ENCODE data around the gene PIK3C2G. TPM values are rescaled to one million over a fixed set of nuclear protein-coding genes. Genes with fewer than 3 reads are reported as not detected.

Gene PIK3C2G
- total and polyA plus RNA-seq, 2 of the 4 experiments (the other 2 are of a cell fraction) = not detected

DNA sequence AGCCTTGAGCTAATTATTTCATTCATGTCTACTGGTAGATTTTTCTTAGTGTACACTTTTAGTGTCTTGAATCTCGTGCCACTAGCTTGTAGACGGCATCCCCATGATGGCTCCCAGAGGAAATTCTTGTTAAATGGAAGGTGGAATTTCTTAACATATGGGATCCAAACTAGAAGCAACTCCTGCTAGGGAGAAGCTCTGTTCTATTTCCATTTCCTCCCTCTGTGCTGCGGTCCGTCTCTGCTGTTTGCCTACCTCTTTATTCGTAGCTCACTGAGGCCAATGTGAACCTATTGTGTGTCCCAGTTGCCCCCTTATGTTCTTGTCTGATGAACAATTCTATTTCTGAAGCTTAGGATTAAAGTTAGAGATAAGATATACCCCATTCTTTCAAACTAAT is 588 bp downstream of the PIK3C2G start:
- no peak overlapping the region for H3K14ac ChIP-seq (replicated peaks; ENCODE audit: low read depth, low read length)
- BruUV-seq (replicated peaks) = no TSS peak
- ChIA-PET POLR2A (ENCODE audit: unreplicated experiment) (no interaction called here), CTCF (no interaction called here)
- no peaks in the 10 kb centered on the region for H3K4me1 ChIP-seq (ENCODE audit: control insufficient read depth, insufficient read depth, low read length)
- H3K4me3 ChIP-seq (ENCODE audit: insufficient read depth, low read depth, low read length) = no peak overlapping the region
- H3K9me3 ChIP-seq (ENCODE audit: control insufficient read depth, insufficient read depth, low read length) = no peaks in the 10 kb centered on the region
- H3K27me3 ChIP-seq (ENCODE audit: control insufficient read depth, insufficient read depth, low read length) = no peaks in the 10 kb centered on the region
- no peak overlapping the region for H4K91ac ChIP-seq (ENCODE audit: insufficient read depth, low read depth, low read length)
- H3K4ac ChIP-seq (ENCODE audit: low read depth, low read length) = no peak overlapping the region
- H2BK15ac ChIP-seq (ENCODE audit: low read depth, low read length) = no peak overlapping the region
- no peaks in the 10 kb centered on the region for H3K36me3 ChIP-seq (ENCODE audit: control insufficient read depth, insufficient read depth, low read length)
- no peak overlapping the region for H4K5ac ChIP-seq (ENCODE audit: low read depth, low read length)
- H4K8ac ChIP-seq (ENCODE audit: low read depth in 2 of 2, low read length in 2 of 2) = no peak overlapping the region
- dilution Hi-C loops (cut with HindIII; ENCODE audit: low sequenced_read_pairs, unreplicated experiment) = no loop called here
- no peak overlapping the region for H2BK20ac ChIP-seq (ENCODE audit: low read depth, low read length)
- no peak overlapping the region for H3K27ac ChIP-seq (ENCODE audit: insufficient read depth, low read length)
- H2AFZ ChIP-seq (replicated peaks; ENCODE audit: low read length, poor library complexity) = no peak overlapping the region
- H3K56ac ChIP-seq (ENCODE audit: extremely low read depth, insufficient read depth, low read length) = no peak overlapping the region
- intact Hi-C loops (cut with micrococcal nuclease) = no loop called here
- in situ Hi-C loops (cut with MboI; ENCODE audit: low sequenced_read_pairs) = no loop called here
- H3K9ac ChIP-seq (ENCODE audit: low read depth, low read length) = no peak overlapping the region
- no peak for ATAC-seq (ENCODE audit: low read depth)
- H3K79me1 ChIP-seq (ENCODE audit: low read depth in 1 of 2, low read length in 2 of 2) = no peaks in the 10 kb centered on the region
- H4K20me1 ChIP-seq (ENCODE audit: insufficient read depth, low read length) = no peaks in the 10 kb centered on the region
- no peak for DNase-seq
- no peaks in the 10 kb centered on the region for H3K9me1 ChIP-seq (ENCODE audit: insufficient read depth, low read length)
- no peak overlapping the region for H2BK5ac ChIP-seq (ENCODE audit: low read depth, low read length, poor library complexity, severe bottlenecking)
- WGBS, 2 experiments (ENCODE audit: extremely low coverage in 2 of 2, insufficient read length in 1 of 2) = no CpG with 5 or more reads among the region's 5 CpGs
- H3K18ac ChIP-seq (ENCODE audit: low read depth, low read length) = no peak overlapping the region
- no peak overlapping the region for H2BK120ac ChIP-seq (ENCODE audit: low read depth, low read length)
- TF ChIP-seq, protein P1, sequence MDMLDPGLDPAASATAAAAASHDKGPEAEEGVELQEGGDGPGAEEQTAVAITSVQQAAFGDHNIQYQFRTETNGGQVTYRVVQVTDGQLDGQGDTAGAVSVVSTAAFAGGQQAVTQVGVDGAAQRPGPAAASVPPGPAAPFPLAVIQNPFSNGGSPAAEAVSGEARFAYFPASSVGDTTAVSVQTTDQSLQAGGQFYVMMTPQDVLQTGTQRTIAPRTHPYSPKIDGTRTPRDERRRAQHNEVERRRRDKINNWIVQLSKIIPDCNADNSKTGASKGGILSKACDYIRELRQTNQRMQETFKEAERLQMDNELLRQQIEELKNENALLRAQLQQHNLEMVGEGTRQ (IDR thresholded peaks at IDR 0.05; ENCODE audit: low read depth, low read length) = no peak
- no peak for TF ChIP-seq MXI1 (IDR thresholded peaks at IDR 0.05; ENCODE audit: borderline replicate concordance, low read depth, low read length)
- TF ChIP-seq FOS (IDR thresholded peaks at IDR 0.05; ENCODE audit: low read depth, low read length) = no peak
- TF ChIP-seq CEBPB (IDR thresholded peaks at IDR 0.05; ENCODE audit: low read depth, low read length) = no peak
- no peak for TF ChIP-seq MAZ (IDR thresholded peaks at IDR 0.05; ENCODE audit: borderline replicate concordance, low read depth, low read length)
- TF ChIP-seq, protein P2, sequence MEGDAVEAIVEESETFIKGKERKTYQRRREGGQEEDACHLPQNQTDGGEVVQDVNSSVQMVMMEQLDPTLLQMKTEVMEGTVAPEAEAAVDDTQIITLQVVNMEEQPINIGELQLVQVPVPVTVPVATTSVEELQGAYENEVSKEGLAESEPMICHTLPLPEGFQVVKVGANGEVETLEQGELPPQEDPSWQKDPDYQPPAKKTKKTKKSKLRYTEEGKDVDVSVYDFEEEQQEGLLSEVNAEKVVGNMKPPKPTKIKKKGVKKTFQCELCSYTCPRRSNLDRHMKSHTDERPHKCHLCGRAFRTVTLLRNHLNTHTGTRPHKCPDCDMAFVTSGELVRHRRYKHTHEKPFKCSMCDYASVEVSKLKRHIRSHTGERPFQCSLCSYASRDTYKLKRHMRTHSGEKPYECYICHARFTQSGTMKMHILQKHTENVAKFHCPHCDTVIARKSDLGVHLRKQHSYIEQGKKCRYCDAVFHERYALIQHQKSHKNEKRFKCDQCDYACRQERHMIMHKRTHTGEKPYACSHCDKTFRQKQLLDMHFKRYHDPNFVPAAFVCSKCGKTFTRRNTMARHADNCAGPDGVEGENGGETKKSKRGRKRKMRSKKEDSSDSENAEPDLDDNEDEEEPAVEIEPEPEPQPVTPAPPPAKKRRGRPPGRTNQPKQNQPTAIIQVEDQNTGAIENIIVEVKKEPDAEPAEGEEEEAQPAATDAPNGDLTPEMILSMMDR (conservative IDR thresholded peaks at IDR 0.05; ENCODE audit: low read depth, low read length) = no peak
- TF ChIP-seq POLR2A (IDR thresholded peaks at IDR 0.05; ENCODE audit: low read depth, low read length) = no peak
- TF ChIP-seq BHLHE40 (IDR thresholded peaks at IDR 0.05; ENCODE audit: low read depth, low read length) = no peak
- TF ChIP-seq RAD21 (IDR thresholded peaks at IDR 0.05; ENCODE audit: low read length) = no peak
- no peak for TF ChIP-seq CHD1 (IDR thresholded peaks at IDR 0.05; ENCODE audit: low read depth, low read length)
- TF ChIP-seq SMC3 (IDR thresholded peaks at IDR 0.05; ENCODE audit: low read depth, low read length) = no peak
- H3K23ac ChIP-seq (ENCODE audit: low read depth, low read length) = no peak overlapping the region
- no peak overlapping the region for H2AK9ac ChIP-seq (replicated peaks; ENCODE audit: low read depth, low read length, poor library complexity)
- no peak overlapping the region for H2AK5ac ChIP-seq (ENCODE audit: low read depth, low read length)
- H3K4me2 ChIP-seq (ENCODE audit: low read depth, low read length) = no peak overlapping the region

Data from IMR-90 (cell line).